ENCODE results near the gene KPTN. TPM values are rescaled to one million over a fixed set of nuclear protein-coding genes. Genes with fewer than 3 reads are reported as not detected.

KPTN gene
- polyA plus RNA-seq, 12 donors, result 5.9 to 13.1 (median 8.0) TPM; not detected in 1

DNA sequence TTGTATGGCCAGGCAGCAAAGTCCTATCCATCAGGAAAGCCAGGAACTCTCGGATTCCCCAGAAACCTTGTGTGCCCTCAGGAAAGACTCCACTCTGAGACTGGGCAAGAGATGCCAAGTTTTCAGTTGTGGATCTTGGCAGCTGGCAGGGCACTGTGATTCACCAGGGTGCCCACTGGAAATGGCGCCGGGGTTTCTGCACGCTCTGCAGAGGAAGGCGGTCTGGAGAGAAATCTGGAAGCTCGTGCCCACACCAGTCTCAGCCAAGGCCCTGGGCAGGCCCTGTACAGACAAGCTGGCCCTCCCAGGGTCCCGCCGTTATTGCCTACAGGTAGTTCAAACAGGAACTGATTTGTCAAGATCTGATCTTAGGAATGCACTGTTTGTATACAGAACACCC is 26.0 kb upstream of the KPTN start:
- DNase-seq, result no peak

- DNase-seq, result no peak
These were observed 25.3 kb upstream of the KPTN start for GRCh38 chr19:47509170-47509847.

DNA sequence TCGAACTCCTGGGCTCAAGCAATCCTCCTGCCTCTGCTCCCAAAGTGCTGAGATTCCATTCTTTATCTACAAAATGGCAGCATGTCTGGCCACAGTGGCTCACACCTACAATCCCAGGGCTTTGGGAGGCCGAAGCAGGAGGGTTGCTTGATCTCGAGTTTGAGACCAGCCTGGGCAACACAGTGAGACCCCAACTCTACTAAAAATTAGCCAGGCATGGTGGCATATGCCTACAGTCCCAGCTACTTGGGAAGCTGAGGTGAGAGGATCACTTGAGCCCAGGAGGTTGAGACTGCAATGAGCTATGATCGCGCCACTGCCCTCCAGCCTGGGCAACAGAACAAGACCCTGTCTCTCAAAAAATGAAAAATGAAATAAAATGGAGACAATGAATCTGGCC is 24.7 kb upstream of the KPTN start:
- DNase-seq, result no peak

DNA sequence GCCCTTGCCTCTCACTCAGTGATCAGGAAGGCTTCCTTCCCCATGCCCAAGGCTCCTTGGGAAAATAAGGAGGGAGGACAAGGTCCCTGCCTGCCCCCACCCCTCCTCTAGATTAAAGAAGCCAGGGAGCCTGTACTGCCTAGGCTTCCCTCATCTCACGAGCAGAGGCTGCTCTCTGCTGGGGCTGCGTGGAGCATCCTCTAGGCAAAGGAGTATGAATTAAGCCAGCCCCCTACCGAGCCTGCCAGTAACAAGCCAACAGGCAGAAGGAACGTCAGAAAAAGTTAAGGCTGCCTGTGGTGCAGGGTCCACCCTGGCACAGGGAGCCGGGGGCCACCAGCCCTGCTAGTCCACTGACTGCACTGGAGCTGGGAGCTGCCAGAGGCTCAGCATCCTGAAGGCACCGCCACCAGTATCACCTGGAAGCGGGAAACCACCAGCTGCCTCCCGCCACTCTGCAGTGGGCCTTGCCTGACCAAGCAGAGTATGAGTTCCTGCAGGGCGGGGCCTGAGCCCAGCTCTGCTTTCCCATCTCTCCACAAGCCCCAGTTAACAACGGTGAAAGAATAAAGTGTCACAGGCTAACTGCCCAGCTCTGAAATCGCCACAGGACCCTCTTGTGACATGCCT is 24.0 kb upstream of the KPTN start:
- DNase-seq, result no peak

DNA sequence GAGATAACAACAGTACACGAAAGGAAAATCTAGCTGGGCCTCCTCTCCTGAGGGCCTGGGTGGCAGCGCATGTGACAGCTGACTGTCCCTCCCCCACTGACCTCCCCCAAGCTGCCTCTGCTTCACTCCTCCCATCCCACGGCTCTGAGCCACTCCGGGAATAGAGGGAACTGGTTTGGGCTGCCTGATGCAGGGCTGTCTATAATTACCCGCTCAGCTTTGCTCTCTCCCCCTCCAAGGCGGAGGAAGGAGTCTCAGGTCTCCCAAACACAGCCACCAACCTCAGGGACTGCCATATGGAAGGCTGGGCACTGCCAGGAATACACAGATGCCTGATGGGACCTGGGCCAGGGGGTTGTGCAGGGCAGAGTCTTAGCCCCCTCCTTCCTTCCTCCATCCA is 23.0 kb upstream of the KPTN start:
- no peak for DNase-seq

DNA sequence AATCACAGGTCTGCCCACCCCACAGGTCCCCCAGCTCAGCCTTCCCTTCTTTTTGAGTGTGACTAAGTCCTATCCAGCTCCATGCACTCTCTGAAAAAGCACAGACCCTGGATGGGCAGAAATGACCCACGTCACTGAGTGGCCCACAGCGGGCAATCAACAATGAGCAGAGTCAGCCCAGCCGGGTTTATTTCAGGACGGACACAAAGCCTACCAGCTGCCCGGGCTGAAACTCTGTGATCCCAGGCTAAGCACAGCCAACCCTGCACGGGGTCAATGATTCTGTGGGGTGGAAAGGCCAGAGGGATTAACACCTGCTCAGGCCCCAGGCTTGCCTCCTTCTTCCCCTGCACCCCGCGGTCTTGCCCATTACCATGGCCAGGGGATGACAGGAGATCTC is 22.4 kb upstream of the KPTN start:
- DNase-seq, result no peak

DNA sequence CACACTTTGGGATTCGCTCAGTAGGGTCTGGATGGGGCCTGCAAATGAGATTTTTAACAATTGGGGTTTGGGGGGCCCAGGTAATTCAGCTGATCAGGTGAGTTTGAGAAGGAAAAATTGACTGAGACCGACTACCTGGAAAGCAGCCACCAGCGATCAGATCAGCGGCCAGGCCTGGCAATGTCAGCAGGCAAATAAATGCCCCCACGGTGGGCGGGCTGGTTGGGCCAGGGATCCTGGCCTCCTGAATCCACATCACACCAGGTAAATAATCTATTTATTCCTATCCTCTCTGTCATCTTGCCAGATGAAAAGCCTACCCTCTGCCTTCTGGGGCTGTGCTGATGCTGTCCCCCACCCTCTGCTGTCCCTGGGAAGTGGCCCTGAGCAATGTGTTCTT is 21.5 kb upstream of the KPTN start:
- DNase-seq, result no peak

DNA sequence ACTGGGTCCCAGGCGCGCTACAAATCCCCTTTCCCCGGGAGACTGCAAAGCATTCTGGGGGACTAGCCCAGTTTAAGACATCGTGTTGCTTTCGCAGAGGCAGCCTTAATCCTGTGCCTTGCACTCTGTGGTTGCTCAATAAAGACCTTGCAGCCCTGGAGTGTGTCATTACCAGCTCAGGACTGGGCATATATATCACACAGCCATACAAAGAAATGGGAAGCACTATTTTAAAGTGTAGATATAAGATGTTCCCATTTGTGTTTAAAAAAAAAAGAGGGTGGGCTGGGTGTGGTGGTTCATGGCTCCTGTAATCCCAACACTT is 19.8 kb upstream of the KPTN start:
- no peak for DNase-seq

GRCh38 chr19:47503130-47503825 is 19.3 kb upstream of the KPTN start:
- DNase-seq, result no peak

DNA sequence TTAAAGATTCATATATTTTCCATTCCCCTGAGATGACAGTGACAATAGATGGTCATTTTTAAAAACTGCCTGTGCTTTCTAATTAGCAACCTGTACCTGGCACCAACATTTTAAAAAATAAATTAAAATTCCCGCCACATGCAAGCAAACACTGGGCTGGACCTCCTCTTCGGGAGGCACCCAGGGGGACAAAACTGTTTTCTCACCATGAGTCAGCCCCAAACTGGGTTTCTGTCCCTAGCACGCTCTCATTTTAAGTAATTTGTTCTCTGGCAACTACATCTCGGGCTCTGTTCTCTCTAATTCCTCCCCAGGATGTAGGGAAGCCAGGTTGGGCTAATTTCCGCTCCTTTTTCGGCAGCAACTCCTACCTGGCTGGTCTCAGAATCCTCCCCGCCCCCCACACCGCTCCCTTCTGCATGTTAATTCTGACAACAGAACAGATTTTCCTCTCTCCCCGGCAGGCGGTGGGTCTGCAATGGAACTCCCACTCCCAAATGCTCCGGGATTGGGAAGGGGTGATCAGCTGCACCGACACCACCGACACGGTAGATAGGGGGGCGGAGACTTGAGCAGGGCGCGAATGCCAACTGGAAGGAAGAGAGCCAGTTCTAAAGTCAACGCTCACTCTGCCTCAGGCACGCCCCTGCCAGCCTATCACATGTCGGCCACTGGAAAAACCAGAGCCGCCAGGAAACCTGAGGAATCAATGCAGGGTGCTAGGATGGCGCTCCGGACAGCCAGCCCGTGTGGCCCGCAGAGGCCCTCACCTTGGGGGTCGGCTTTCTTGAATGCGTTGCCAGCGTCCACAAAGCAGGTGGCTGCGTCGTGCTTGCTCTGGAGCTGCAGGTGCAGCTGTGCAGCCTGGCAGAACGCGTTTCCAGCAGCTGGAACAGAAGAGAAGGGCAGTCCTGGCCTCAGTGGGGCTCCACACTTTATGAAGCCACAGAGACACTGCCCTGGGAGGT is 16.1 kb upstream of the KPTN start:
- DNase-seq, result no peak

GRCh38 chr19:47499371-47499770 is 15.4 kb upstream of the KPTN start:
- DNase-seq, result no peak

DNA sequence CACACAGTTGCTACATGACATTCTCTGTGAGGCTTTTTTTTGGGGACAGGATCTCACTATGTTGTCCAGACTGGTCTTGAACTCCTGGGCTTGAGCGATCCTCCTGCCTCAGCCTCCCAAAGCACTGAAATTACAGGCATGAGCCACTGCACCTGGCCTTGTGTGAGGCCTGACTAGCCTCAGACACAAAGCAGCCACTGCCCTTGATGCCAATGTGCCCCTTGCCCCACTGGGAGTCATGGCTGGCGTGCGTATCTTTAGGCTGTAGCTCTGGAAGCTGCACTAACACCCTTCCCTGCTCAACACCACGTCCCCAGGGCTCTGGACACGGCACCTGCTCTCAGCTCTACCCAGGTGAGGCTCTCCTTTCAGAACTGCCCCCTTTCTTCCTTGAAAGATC is 14.5 kb upstream of the KPTN start:
- DNase-seq, result no peak

DNA sequence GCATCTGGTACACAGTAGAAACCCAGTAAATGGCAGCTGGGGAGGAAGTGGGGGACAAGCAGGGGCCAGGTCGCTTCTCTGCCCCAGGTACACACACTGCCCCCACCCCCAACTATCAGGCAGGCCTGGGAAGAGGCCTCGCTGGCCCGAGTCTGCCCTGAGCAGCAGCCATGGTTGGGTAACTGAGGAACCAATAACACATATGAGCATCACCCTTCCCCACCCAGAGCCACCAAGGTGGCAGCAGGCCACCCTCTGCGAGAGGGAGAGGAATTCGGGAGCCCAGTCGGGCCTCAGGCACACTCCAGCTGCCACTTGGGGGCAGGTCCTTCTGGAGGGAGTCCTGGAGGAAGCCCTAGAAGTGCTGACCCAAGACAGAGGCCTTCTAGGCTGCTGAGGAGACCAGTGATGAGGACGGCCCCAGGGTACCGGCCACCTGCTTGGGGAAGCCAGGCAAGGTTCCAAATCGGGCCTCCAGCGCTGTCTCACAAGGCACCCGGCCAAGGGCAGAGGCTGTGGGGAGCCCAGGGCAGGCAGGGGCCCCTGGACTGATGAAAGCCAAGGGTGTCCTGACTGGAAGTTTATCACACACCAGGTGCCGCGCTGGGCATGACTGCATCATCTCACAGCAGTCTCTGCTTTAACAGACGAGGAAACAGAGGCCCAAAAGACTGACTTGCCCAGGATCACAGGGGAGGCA is 14.0 kb upstream of the KPTN start:
- no peak for DNase-seq

DNA sequence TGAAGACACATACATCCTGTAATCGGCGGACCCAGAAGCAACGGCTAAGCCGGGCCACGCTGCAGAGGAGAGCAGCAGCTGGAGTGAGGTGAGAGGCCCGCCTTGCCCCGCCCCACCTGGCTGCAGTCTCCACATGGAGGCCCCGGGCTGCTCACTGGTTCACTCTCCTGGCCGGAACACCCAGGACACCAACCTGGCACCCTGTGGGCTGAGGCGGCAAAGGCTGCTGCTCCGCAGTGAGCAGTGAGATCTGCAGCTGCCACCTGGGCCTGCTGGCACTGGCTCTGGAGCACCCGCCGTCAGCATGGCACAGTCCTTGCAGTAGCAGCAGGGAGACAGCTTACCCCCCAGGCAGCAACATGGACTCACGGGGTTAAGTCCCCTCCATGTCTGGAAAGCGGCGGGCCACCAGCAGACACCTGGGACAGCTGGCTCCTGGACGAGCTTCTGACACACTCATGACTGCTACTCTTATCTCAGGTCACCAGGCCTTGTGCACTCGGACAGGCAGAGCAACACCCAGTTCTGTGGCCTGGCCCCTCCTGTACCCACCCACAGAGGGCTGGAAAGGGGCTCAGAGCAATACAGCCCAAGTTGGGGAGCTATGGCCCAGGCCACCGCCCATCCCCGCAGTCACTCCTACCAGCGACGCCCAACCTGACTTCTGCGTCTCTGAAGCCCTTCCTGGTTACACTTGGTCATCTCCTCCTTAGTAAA is 13.2 kb upstream of the KPTN start:
- no peak for DNase-seq

DNA sequence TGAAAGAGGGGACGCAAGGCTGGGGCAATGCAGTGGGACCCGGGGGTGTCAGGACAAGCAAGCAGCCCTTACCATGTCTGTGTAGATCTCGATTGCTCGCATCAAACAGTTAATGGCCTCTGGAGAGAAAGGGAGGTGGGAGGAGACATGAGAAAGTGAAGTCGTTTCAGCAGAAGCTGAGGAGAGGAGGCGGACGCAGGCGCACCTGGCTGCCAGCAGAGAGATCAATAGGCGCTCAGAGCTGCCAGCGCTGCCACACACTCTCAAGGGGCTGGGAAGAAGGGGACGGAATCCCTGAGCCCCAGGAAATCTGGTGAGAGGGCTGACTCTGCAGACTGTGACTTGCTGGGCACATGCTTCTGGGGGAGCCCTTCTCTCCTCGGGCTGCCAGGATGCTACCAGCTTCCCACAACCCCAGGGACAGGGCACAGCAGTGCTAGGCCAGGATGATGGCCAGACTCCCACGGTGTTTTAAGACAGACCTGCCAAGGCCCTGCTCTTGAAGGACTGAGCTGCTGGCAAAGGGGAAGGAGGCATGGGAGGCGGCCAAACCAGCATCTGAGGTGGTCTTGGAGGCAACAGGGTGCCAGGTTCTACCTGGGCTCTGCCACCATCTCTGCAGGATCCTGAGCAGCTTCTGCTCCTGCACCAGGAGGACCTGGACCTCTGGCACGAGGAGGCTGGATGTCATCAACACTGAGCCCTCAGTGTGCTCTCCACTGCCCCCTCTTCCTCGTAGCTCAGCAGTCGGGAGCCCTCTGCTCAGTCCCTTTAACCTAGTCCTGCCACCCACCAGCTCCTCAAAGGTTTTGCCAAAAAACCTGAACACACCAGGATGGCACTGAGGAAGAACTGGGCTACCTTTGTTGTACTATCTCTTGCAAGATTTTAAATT is 11.7 kb upstream of the KPTN start:
- DNase-seq, result no peak

DNA sequence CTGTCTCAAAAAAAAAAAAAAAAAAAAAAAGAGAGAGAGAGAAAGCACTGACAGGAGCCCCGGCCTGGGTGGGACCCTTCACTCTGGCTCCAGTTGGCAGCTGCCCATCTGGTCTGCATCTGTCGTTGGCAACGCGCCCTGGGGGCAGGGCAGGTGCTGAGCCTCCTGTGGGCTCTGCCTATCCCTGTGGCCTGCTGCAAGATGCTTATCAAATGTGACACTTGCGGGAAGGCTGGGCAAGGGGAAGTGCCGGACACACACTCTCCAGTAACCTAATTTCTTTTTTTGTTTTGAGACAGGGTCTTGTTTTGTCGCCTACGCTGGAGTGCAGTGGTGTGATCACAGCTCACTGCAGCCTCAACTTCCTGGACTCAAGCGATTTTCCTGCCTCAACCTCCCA is 10.7 kb upstream of the KPTN start:
- peak; percentile 37 for DNase-seq

DNA sequence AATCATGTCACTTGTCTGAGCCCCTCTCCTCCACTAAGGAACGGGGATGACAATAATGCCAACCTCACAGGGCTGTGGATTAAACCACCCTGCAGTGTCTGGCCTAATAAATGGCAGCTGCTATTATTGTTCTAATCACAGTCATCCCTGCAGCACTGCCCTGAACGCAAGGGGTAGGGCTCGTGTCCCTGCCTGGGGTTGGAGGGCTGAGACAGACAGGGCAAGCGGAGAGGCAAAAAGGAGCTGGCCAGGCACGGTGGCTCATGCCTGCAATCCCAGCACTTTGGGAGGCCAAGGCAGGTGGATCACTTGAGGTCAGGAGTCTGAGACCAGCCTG is 10.2 kb upstream of the KPTN start:
- no peak for DNase-seq

- DNase-seq, result no peak
These were observed 9.6 kb upstream of the KPTN start for GRCh38 chr19:47493378-47494210.

Data from muscle of arm (tissue), 12 donors.